HG02840 (cell line): Measurements from ENCODE around the gene RBM38.

Source experiments
- ATAC-seq: cut with Tn5 transposase; IDR thresholded peaks from one replicate; pipeline ENCODE4 v1.9.1; 2021; ENCODE audit warnings: mild to moderate bottlenecking, moderate library complexity, moderate number of reproducible peaks; ENCODE audit not compliant: unreplicated experiment, low FRiP score

Gene RBM38

GRCh38 chr20:57374343-57374930 is 16.8 kb upstream of the RBM38 start:
- no peak for ATAC-seq

- ATAC-seq: no peak
Observed at GRCh38 chr20:57374931-57375651, 16.1 kb upstream of the RBM38 start.

- ATAC-seq: no peak
Observed at GRCh38 chr20:57375652-57376230, 15.5 kb upstream of the RBM38 start.

GRCh38 chr20:57377350-57377749 is 13.8 kb upstream of the RBM38 start:
- ATAC-seq: no peak

- ATAC-seq: no peak
Observed at GRCh38 chr20:57378107-57378506, 13.1 kb upstream of the RBM38 start.

- no peak for ATAC-seq
Observed at GRCh38 chr20:57378646-57379262, 12.4 kb upstream of the RBM38 start.

GRCh38 chr20:57379263-57379647 is 11.9 kb upstream of the RBM38 start:
- ATAC-seq: no peak

GRCh38 chr20:57380081-57380750 is 11.0 kb upstream of the RBM38 start:
- no peak for ATAC-seq

GRCh38 chr20:57381596-57382503 is 9.3 kb upstream of the RBM38 start:
- no peak for ATAC-seq

- no peak for ATAC-seq
Observed at GRCh38 chr20:57382516-57382915, 8.7 kb upstream of the RBM38 start.

GRCh38 chr20:57383447-57384347 is 7.5 kb upstream of the RBM38 start:
- ATAC-seq: no peak

GRCh38 chr20:57384486-57384885 is 6.7 kb upstream of the RBM38 start:
- no peak for ATAC-seq

GRCh38 chr20:57384953-57385761 is 6.0 kb upstream of the RBM38 start:
- no peak for ATAC-seq

GRCh38 chr20:57385940-57386339 is 5.3 kb upstream of the RBM38 start:
- ATAC-seq: no peak

- no peak for ATAC-seq
Observed at GRCh38 chr20:57386762-57387161, 4.4 kb upstream of the RBM38 start.

- no peak for ATAC-seq
Observed at GRCh38 chr20:57387463-57387862, 3.7 kb upstream of the RBM38 start.

GRCh38 chr20:57387945-57388371 is 3.2 kb upstream of the RBM38 start:
- ATAC-seq: no peak
